ENCODE measurements around the gene ABHD18. TPM values are rescaled to one million over a fixed set of nuclear protein-coding genes. Genes with fewer than 3 reads are reported as not detected.
"Not testable (repeated sequence)": the region's sequence is repeated elsewhere in the genome, so short reads cannot be mapped to it uniquely, and the experiment has no call there.

The ABHD18 gene
- total RNA-seq, 1 donor from 2014 or later, result 12.4 TPM

- H3K27ac Mint-ChIP-seq (ENCODE audit: unreplicated experiment), result peak overlapping the region; percentile 67
- peaks cover 14% of the 10 kb centered on the region for H3K4me1 Mint-ChIP-seq (ENCODE audit: unreplicated experiment)
- peaks cover 16% of the 10 kb centered on the region for H3K36me3 Mint-ChIP-seq (ENCODE audit: low read depth, unreplicated experiment)
- peak overlapping the region; percentile 97 for H3K4me3 Mint-ChIP-seq (ENCODE audit: unreplicated experiment)
- no peak for TF ChIP-seq CTCF (IDR thresholded peaks at IDR 0.05; ENCODE audit: unreplicated experiment)
- H3K27me3 Mint-ChIP-seq (ENCODE audit: unreplicated experiment), result peaks cover 15% of the 10 kb centered on the region
- DNase-seq (ENCODE audit: low spot score), result no peak
- no peaks in the 10 kb centered on the region for H3K9me3 Mint-ChIP-seq (ENCODE audit: unreplicated experiment)
Observed at GRCh38 chr4:127965803-127966175, 583 bp downstream of the ABHD18 start.

GRCh38 chr4:127967141-127967775, 2.1 kb downstream of the ABHD18 start:
- H3K4me1 Mint-ChIP-seq (ENCODE audit: unreplicated experiment), result peaks cover 14% of the 10 kb centered on the region
- H3K36me3 Mint-ChIP-seq (ENCODE audit: low read depth, unreplicated experiment), result peaks cover 15% of the 10 kb centered on the region
- no peak overlapping the region for H3K27ac Mint-ChIP-seq (ENCODE audit: unreplicated experiment)
- H3K9me3 Mint-ChIP-seq (ENCODE audit: unreplicated experiment), result no peaks in the 10 kb centered on the region
- DNase-seq (ENCODE audit: low spot score), result no peak
- no peak for TF ChIP-seq CTCF (IDR thresholded peaks at IDR 0.05; ENCODE audit: unreplicated experiment)
- H3K4me3 Mint-ChIP-seq (ENCODE audit: unreplicated experiment), result peak overlapping the region; percentile 14
- peaks cover 15% of the 10 kb centered on the region for H3K27me3 Mint-ChIP-seq (ENCODE audit: unreplicated experiment)

GRCh38 chr4:127968586-127968985, 3.4 kb downstream of the ABHD18 start:
- peaks cover 5% of the 10 kb centered on the region for H3K4me1 Mint-ChIP-seq (ENCODE audit: unreplicated experiment)
- peaks cover 5% of the 10 kb centered on the region for H3K36me3 Mint-ChIP-seq (ENCODE audit: low read depth, unreplicated experiment)
- no peak overlapping the region for H3K27ac Mint-ChIP-seq (ENCODE audit: unreplicated experiment)

GRCh38 chr4:127970925-127971324, 5.7 kb downstream of the ABHD18 start:
- not testable (repeated sequence) for H3K9me3 Mint-ChIP-seq (ENCODE audit: unreplicated experiment); H3K36me3 Mint-ChIP-seq (ENCODE audit: low read depth, unreplicated experiment); H3K27me3 Mint-ChIP-seq (ENCODE audit: unreplicated experiment); H3K27ac Mint-ChIP-seq (ENCODE audit: unreplicated experiment); H3K4me1 Mint-ChIP-seq (ENCODE audit: unreplicated experiment); H3K4me3 Mint-ChIP-seq (ENCODE audit: unreplicated experiment); DNase-seq (ENCODE audit: low spot score)

More at GRCh38 chr4:127968586-127968985, 3.4 kb downstream of the ABHD18 start:
- H3K4me3 Mint-ChIP-seq (ENCODE audit: unreplicated experiment), result no peak overlapping the region
- no peak for DNase-seq (ENCODE audit: low spot score)
- peaks cover 9% of the 10 kb centered on the region for H3K27me3 Mint-ChIP-seq (ENCODE audit: unreplicated experiment)
- H3K9me3 Mint-ChIP-seq (ENCODE audit: unreplicated experiment), result no peaks in the 10 kb centered on the region
- TF ChIP-seq CTCF (IDR thresholded peaks at IDR 0.05; ENCODE audit: unreplicated experiment), result no peak

- peaks cover 6% of the 10 kb centered on the region for H3K36me3 Mint-ChIP-seq (ENCODE audit: low read depth, unreplicated experiment)
- no peak overlapping the region for H3K27ac Mint-ChIP-seq (ENCODE audit: unreplicated experiment)
- TF ChIP-seq CTCF (IDR thresholded peaks at IDR 0.05; ENCODE audit: unreplicated experiment), result no peak
- no peak overlapping the region for H3K4me3 Mint-ChIP-seq (ENCODE audit: unreplicated experiment)
- DNase-seq (ENCODE audit: low spot score), result no peak
- no peaks in the 10 kb centered on the region for H3K9me3 Mint-ChIP-seq (ENCODE audit: unreplicated experiment)
- H3K4me1 Mint-ChIP-seq (ENCODE audit: unreplicated experiment), result no peaks in the 10 kb centered on the region
- no peaks in the 10 kb centered on the region for H3K27me3 Mint-ChIP-seq (ENCODE audit: unreplicated experiment)
Observed at GRCh38 chr4:127975121-127975770, 10.0 kb downstream of the ABHD18 start.
